Endothelial cell (in vitro differentiated cells): ENCODE results near the gene TMEM141. TPM values are rescaled to one million over a fixed set of nuclear protein-coding genes. Genes with fewer than 3 reads are reported as not detected.
"Not testable (repeated sequence)": the region's sequence is repeated elsewhere in the genome, so short reads cannot be mapped to it uniquely, and the experiment has no call there.

Source experiments
- DNase-seq: peaks from one replicate; pipeline ENCODE4 v3.0.0; 2021; ENCODE audit warnings: low spot score
- H3K27ac Mint-ChIP-seq: one replicate; pipeline ENCODE4 v1.8.0; 2021; ENCODE audit warnings: mixed read lengths, inconsistent platforms; ENCODE audit not compliant: unreplicated experiment
- H3K27me3 Mint-ChIP-seq: one replicate; pipeline ENCODE4 v1.8.0; 2021; ENCODE audit warnings: mild to moderate bottlenecking, moderate library complexity, mixed read lengths, inconsistent platforms; ENCODE audit not compliant: unreplicated experiment
- H3K36me3 Mint-ChIP-seq: one replicate; pipeline ENCODE4 v1.8.0; 2021; ENCODE audit warnings: mild to moderate bottlenecking, low read depth, mixed read lengths, inconsistent platforms; ENCODE audit not compliant: unreplicated experiment
- H3K4me1 Mint-ChIP-seq: one replicate; pipeline ENCODE4 v1.8.0; 2021; ENCODE audit warnings: mild to moderate bottlenecking, mixed read lengths, inconsistent platforms; ENCODE audit not compliant: unreplicated experiment
- H3K4me3 Mint-ChIP-seq: one replicate; pipeline ENCODE4 v1.8.0; 2021; ENCODE audit warnings: mild to moderate bottlenecking, mixed read lengths, inconsistent platforms; ENCODE audit not compliant: unreplicated experiment
- H3K9me3 Mint-ChIP-seq: one replicate; pipeline ENCODE4 v1.8.0; 2021; ENCODE audit warnings: mixed read lengths, inconsistent platforms; ENCODE audit not compliant: unreplicated experiment
- microRNA-seq: library from miRNA; unstranded; fragments of <30 nt; microRNA quantifications from one replicate; pipeline ENCODE4, GENCODE V29; 2020; ENCODE audit not compliant: unreplicated experiment
- total RNA-seq: library from RNA; stranded (reverse); fragmentation: NEBNext Ultra II Directional; extraction: Animal tissue kit (Norgen Biotek cat#: 25700); gene quantifications from one replicate; pipeline ENCODE4 v1.2.1, GENCODE V29; 2021; ENCODE audit not compliant: unreplicated experiment
- TF ChIP-seq, protein P1 (sequence below): fragments of 200-600 bp; sonication (generic); IDR thresholded peaks from one replicate; pipeline ENCODE4 v1.5.0; 2021; ENCODE audit warnings: antibody characterized with exemption; ENCODE audit not compliant: unreplicated experiment

Gene TMEM141
- total RNA-seq, 1 donor from 2014 or later: 73.0 TPM

DNA sequence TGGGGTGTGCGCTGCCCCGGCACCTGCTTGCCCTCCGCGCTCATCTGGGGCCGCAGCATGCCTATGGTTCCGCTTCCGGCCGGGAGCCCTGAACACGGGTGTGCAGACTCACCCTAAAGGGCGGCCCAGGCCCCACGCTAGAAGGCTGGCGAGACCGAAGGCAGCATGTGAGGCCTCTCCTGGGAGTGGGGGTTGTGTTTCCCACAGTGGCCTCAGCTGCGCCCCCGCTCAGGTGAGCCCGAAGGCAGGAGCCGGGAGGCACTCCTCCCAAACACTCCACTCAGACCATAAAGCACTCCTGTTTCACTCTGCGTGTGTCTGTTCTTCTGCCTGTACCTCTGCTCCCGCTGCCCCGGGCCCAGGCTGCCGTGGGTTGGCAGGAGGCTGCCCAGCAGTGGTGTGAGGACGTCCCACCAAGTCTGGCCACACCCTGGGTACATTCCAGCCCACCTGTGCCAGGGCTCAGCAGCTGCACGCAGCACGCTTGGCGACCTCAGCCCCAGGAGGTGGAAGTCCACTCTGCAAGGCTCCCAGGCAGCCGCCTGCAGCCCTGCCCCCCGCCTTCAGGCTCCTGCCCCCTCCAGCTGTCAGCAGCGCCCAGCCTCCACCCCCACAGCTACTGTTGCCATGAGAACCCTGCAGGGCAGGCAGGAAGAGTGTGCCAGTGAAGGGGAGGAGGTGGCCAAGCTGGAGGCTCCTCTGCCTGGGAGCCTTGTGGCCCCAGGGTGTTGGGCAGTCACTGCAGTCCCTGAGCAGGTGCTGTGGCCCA, 49.9 kb downstream of the TMEM141 start:
- no peak overlapping the region for H3K27ac Mint-ChIP-seq
- DNase-seq: no peak
- H3K4me1 Mint-ChIP-seq: no peaks in the 10 kb centered on the region
- H3K27me3 Mint-ChIP-seq: peaks cover 6% of the 10 kb centered on the region
- TF ChIP-seq, protein P1, sequence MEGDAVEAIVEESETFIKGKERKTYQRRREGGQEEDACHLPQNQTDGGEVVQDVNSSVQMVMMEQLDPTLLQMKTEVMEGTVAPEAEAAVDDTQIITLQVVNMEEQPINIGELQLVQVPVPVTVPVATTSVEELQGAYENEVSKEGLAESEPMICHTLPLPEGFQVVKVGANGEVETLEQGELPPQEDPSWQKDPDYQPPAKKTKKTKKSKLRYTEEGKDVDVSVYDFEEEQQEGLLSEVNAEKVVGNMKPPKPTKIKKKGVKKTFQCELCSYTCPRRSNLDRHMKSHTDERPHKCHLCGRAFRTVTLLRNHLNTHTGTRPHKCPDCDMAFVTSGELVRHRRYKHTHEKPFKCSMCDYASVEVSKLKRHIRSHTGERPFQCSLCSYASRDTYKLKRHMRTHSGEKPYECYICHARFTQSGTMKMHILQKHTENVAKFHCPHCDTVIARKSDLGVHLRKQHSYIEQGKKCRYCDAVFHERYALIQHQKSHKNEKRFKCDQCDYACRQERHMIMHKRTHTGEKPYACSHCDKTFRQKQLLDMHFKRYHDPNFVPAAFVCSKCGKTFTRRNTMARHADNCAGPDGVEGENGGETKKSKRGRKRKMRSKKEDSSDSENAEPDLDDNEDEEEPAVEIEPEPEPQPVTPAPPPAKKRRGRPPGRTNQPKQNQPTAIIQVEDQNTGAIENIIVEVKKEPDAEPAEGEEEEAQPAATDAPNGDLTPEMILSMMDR: no peak
- H3K36me3 Mint-ChIP-seq: peaks cover 4% of the 10 kb centered on the region
- no peak overlapping the region for H3K4me3 Mint-ChIP-seq
- H3K9me3 Mint-ChIP-seq: no peaks in the 10 kb centered on the region

GRCh38 chr9:136841646-136842379, 50.7 kb downstream of the TMEM141 start:
- not testable (repeated sequence) for H3K27ac Mint-ChIP-seq, H3K27me3 Mint-ChIP-seq, H3K36me3 Mint-ChIP-seq, H3K4me1 Mint-ChIP-seq, H3K9me3 Mint-ChIP-seq, DNase-seq, H3K4me3 Mint-ChIP-seq

DNA sequence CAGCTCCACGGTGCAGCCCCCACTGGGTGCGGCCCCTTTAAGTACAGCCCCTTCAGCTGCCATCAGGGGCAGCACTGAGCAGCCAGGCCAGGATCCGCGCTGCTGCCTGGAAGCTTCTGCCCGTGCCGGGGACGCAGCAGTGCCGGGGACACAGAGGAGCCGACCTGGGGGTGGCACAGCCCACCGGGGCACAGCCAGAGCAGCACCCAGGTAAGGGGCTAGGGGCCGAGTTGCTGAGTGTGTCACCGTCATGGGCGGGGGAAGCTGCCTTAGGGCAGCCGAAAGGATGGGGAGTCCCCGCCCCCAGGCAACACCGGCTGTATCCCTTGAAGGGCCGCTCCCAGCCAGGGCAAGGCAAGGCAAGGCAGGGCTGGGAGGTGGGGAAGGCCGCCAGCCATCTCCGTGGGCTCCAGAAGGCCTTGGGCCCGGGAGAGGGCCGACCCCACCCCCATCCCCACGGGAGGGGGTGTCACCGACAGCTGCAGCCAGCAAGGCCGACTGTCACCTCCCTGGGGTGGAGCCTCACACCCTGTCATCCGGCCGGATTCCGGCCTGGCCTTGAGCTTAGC, 51.3 kb downstream of the TMEM141 start, which contains the start of gene AJM1:
Gene AJM1 (plus strand): TSS at position 99 of the 569 bp plus-strand sequence. CDS start 1,937 bp downstream, outside the sequence.
- not testable (repeated sequence) for H3K36me3 Mint-ChIP-seq, H3K27ac Mint-ChIP-seq, H3K27me3 Mint-ChIP-seq, H3K4me1 Mint-ChIP-seq, H3K4me3 Mint-ChIP-seq, H3K9me3 Mint-ChIP-seq
- TF ChIP-seq, protein P1: peak; percentile 88
- DNase-seq: peak; percentile 88

Small RNA genes within 50 kb of the gene (microRNA-seq; reads per million reads assigned to microRNA genes)
- gene MIR4292: not detected
- gene MIR6722: not detected

Other genes starting within 250 kb of the TMEM141 start
- 312 TPM for gene NOTCH1, start 245.3 kb upstream of the TMEM141 start, total RNA-seq
- 945 TPM for gene EGFL7, start 128.4 kb upstream of the TMEM141 start, total RNA-seq
- gene AGPAT2, start 103.9 kb upstream of the TMEM141 start, total RNA-seq: 38.9 TPM
- gene DIPK1B, start 78.8 kb upstream of the TMEM141 start, total RNA-seq: 293 TPM
- not detected for gene LCN10, start 48.4 kb upstream of the TMEM141 start, total RNA-seq
- gene LCN6, start 42.8 kb upstream of the TMEM141 start, total RNA-seq: not detected
- gene LCN8, start 33.1 kb upstream of the TMEM141 start, total RNA-seq: not detected
- 0.49 TPM for gene LCN15, start 26.8 kb upstream of the TMEM141 start, total RNA-seq
- gene CCDC183, start 5.0 kb downstream of the TMEM141 start, total RNA-seq: 1.2 TPM
- 88.4 TPM for gene RABL6, start 16.6 kb downstream of the TMEM141 start, total RNA-seq
- gene AJM1, start 51.1 kb downstream of the TMEM141 start, total RNA-seq: 0.80 TPM
- gene PHPT1, start 58.1 kb downstream of the TMEM141 start, total RNA-seq: 134 TPM
- 10.0 TPM for gene MAMDC4, start 61.0 kb downstream of the TMEM141 start, total RNA-seq
- gene EDF1, start 75.0 kb downstream of the TMEM141 start, total RNA-seq: 286 TPM
- 21.7 TPM for gene TRAF2, start 95.2 kb downstream of the TMEM141 start, total RNA-seq
- 100.0 TPM for gene FBXW5, start 153.4 kb downstream of the TMEM141 start, total RNA-seq
- gene C8G, start 153.9 kb downstream of the TMEM141 start, total RNA-seq: 1.1 TPM
- gene LCN12, start 160.9 kb downstream of the TMEM141 start, total RNA-seq: 1.5 TPM
- gene PTGDS, start 186.2 kb downstream of the TMEM141 start, total RNA-seq: not detected
- not detected for gene LCNL1, start 191.6 kb downstream of the TMEM141 start, total RNA-seq
- 8.3 TPM for gene PAXX, start 201.1 kb downstream of the TMEM141 start, total RNA-seq
- not detected for gene CLIC3, start 205.2 kb downstream of the TMEM141 start, total RNA-seq
- gene ABCA2, start 236.9 kb downstream of the TMEM141 start, total RNA-seq: 2.1 TPM
- not detected for gene FUT7, start 240.7 kb downstream of the TMEM141 start, total RNA-seq